Measurements from ENCODE around the gene SLC30A2. TPM values are rescaled to one million over a fixed set of nuclear protein-coding genes. Genes with fewer than 3 reads are reported as not detected.

SLC30A2 gene
- total RNA-seq, 1 donor from 2014 or later = not detected

DNA sequence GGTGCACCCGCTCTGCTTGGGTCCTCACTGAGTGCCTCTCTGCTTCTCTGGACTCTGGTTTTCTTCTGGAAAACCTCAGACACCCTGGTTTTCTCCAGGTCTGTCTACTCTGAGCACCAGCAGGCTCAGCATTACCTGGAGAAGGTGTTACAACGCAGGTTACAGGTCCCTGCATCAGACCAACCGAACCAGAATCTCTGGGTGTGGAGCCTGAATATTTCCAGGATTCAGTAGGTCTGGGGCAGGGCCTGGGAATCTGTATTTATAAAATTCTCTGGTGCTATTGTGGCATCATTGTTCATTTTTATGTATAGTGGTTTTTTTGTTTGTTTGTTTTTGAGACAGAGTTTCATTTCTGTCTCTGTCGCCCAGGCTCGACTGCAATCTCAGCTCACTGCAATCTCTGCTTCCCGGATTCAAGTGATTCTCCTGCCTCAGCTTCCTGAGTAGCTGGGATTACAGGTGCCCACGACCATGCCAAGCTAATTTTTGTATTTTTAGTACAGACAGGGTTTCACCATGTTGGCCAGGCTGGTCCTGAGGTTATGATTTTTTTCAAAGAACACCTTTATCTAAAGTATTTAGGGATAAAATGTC lies 1.5 kb upstream of the SLC30A2 start:
- H3K4me3 ChIP-seq (ENCODE audit: low read depth, low read length) = no peak overlapping the region
- peaks cover 31% of the 10 kb centered on the region for H3K27me3 ChIP-seq (ENCODE audit: control insufficient read depth, insufficient read depth, low read length)
- no peak for DNase-seq (ENCODE audit: low read depth)
- TF ChIP-seq CTCF (IDR thresholded peaks at IDR 0.05; ENCODE audit: insufficient read depth, low read length, severe bottlenecking) = no peak
- no peaks in the 10 kb centered on the region for H3K36me3 ChIP-seq (ENCODE audit: control insufficient read depth, insufficient read depth, low read length)
- FAIRE-seq = no peak

DNA sequence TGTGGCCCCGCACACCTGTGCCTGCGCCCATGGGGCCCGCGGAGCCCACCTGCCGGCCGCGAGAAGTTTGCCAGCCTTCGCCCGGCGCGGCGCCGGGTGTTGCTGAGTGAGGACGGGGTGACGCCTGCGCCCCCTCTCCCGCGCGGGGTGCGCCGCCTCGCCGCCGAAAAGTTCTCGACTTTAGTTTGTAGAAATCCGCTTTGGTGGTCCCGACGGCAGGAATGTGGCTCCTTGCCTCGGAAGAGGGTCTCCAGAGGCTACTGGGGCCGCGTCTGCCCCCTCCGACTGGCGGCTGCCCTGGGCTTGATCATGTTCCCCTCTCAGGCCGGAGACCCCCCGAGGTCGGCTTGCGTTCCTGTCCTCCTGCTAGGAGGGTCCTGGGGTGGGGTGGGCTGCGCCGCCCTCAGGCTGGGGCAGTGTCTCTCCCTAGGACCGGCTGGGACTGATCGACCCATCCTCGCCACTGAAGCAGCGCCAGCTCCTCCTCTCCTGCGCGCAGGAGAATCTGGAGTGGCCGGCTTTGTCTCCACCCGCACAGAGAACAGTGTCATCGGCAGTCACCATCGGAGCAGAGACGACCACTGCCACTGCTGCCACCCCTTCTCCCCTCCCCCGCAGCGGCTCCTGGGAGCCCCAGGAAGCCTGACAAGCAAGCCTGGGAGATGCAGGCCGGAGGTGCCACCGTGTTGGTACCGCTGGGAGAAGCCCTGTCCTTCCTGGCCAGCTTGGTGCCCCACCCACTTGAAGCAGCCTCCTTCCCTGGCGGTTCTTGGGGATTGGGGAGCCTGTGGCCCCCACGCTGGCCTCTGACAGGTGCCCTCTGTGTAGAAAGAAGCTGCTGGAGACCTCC lies 553 bp upstream of the SLC30A2 start:
- Histone ChIP-seq H3K4me3 (ENCODE audit: low read depth, low read length) (no peak overlapping the region), H3K27me3 (ENCODE audit: control insufficient read depth, insufficient read depth, low read length) (peaks cover 33% of the 10 kb centered on the region), H3K36me3 (ENCODE audit: control insufficient read depth, insufficient read depth, low read length) (no peaks in the 10 kb centered on the region)
- DNase-seq (ENCODE audit: low read depth) = no peak
- FAIRE-seq = no peak
- no peak for TF ChIP-seq CTCF (IDR thresholded peaks at IDR 0.05; ENCODE audit: insufficient read depth, low read length, severe bottlenecking)

DNA sequence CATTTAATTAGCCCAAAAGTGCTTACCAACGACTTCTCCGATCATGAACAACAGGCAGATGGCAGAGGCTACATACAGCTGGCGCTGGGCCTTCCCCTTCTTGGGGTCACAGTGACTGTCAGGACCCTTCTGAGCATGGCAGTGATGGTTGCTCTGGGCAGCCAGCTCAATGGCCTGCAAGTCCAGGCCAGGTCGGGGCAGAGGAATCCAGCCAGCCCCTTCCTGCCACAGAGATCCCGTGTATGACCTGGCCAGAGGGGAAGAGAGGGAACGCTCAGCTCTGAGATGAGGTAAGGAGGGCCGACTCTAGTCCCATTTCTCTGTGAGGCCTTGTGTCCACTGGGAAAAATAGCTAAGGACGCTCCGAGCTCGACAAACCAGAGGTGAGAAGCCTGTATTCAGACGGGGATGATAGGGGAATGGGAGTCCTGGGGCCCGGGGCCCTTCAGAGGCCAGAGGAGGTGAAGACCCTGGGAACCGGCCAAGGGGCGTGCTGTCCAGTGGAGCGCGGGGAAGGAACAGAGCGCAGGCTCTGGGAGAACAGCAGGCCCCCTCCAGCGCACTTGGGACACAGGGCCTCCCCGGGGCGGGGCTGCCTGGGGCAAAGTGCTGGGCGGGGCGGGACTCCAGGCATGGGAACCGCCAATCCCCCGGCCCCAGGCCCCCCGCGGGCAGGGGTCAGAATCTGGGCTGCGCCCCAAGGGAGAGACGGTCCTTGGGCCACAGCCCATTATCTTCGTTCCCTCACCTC lies 772 bp downstream of the SLC30A2 start:
- H3K27me3 ChIP-seq (ENCODE audit: control insufficient read depth, insufficient read depth, low read length) = peaks cover 33% of the 10 kb centered on the region
- H3K36me3 ChIP-seq (ENCODE audit: control insufficient read depth, insufficient read depth, low read length) = no peaks in the 10 kb centered on the region
- no peak overlapping the region for H3K4me3 ChIP-seq (ENCODE audit: low read depth, low read length)
- DNase-seq (ENCODE audit: low read depth) = no peak
- TF ChIP-seq CTCF (IDR thresholded peaks at IDR 0.05; ENCODE audit: insufficient read depth, low read length, severe bottlenecking) = no peak
- FAIRE-seq = no peak

DNA sequence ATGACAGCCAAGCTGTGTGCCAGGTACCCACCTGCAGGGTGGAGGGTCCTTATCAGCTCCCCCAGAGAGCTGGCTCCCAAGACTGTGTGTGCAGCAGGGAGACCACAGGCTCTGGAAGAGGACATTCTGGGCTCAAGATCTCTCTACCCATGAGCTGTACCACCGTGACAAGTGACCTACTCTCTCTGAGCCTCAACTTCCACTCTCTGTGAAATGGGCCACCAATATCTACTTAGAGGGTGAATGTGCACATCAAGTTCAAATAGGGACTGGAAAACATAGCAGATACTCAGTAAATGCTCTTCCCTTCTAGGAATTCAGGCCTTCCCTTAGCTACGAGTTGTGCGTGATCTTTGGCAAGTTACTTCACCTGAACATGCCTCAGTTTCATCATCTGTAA lies 1.5 kb downstream of the SLC30A2 start:
- Histone ChIP-seq H3K36me3 (ENCODE audit: control insufficient read depth, insufficient read depth, low read length) (no peaks in the 10 kb centered on the region), H3K27me3 (ENCODE audit: control insufficient read depth, insufficient read depth, low read length) (peaks cover 33% of the 10 kb centered on the region), H3K4me3 (ENCODE audit: low read depth, low read length) (no peak overlapping the region)
- TF ChIP-seq CTCF (IDR thresholded peaks at IDR 0.05; ENCODE audit: insufficient read depth, low read length, severe bottlenecking) = no peak
- FAIRE-seq = peak; percentile 23
- no peak for DNase-seq (ENCODE audit: low read depth)

- Histone ChIP-seq H3K36me3 (ENCODE audit: control insufficient read depth, insufficient read depth, low read length) (no peaks in the 10 kb centered on the region), H3K27me3 (ENCODE audit: control insufficient read depth, insufficient read depth, low read length) (peaks cover 31% of the 10 kb centered on the region), H3K4me3 (ENCODE audit: low read depth, low read length) (no peak overlapping the region)
- no peak for DNase-seq (ENCODE audit: low read depth)
- peak; percentile 36 for FAIRE-seq
- no peak for TF ChIP-seq CTCF (IDR thresholded peaks at IDR 0.05; ENCODE audit: insufficient read depth, low read length, severe bottlenecking)
These were observed 2.2 kb downstream of the SLC30A2 start for GRCh38 chr1:26043765-26044164.

All from bronchial epithelial cell (primary cell).